NT2/D1 (cell line): ENCODE measurements around the gene FBXL14.

Source experiments
- SUZ12 ChIP-seq: IDR thresholded peaks from 2 replicates; pipeline ENCODE4 v1.6.1; 2011; ENCODE audit not compliant: insufficient read length, insufficient read depth; ENCODE audit errors: extremely low read depth
- YY1 ChIP-seq: IDR thresholded peaks from 2 replicates; pipeline ENCODE4 v1.6.1; 2011; ENCODE audit not compliant: insufficient read length, insufficient read depth
- ZNF274 ChIP-seq: IDR thresholded peaks from 2 replicates; pipeline ENCODE4 v1.6.1; 2011; ENCODE audit warnings: mild to moderate bottlenecking, low read depth, low read length

DNA sequence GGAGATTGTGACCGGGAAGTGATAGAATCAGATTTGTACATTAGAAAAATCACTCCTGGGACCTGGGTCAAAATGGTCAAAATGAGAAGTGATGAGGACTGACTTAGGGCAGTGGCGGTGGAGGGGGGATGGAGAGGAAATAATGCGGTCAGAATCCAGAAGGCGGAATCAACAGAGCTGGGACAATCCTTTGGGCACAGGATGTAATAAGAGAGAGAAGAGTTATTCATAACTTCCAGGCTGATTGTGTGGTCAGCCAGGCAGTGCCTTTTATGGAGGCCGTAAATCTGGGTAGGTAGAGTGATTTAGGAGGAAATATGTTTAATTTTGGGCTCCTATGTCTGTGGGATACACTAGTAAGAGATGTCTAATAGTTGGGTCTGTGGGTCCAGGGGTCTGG, 21.6 kb downstream of the FBXL14 start:
- TF ChIP-seq ZNF274, result no peak
- no peak for TF ChIP-seq YY1
- no peak for TF ChIP-seq SUZ12
